ENCODE data around the gene CEP70. TPM values are rescaled to one million over a fixed set of nuclear protein-coding genes. Genes with fewer than 3 reads are reported as not detected.

Gene CEP70
- total RNA-seq, 1 experiment from 2014 or later: 64.5 TPM

- ChIA-PET POLR2A (no interaction called here), CTCF (interaction anchor here (0.8 kb wide), 1 partner anchor 470 kb away, joined by 5 read pairs; no protein-coding TSS in a partner anchor)
- Histone ChIP-seq H3K9me3 (ENCODE audit: control insufficient read depth, insufficient read depth, low read depth, low read length) (no peaks in the 10 kb centered on the region), H3K27me3 (ENCODE audit: control insufficient read depth, insufficient read depth, low read length) (no peaks in the 10 kb centered on the region), H3K36me3 (ENCODE audit: control insufficient read depth, insufficient read depth, low read length) (no peaks in the 10 kb centered on the region), H3K4me1 (ENCODE audit: control insufficient read depth, insufficient read depth, low read length) (no peaks in the 10 kb centered on the region), H3K4me3 (ENCODE audit: low read depth in 2 of 2, low read length in 2 of 2) (no peak overlapping the region), H3K27ac (ENCODE audit: low read length) (no peak overlapping the region)
- DNase-seq (ENCODE audit: low read depth, low spot score) (no peak), ATAC-seq (no peak)
- TF ChIP-seq, protein P1, sequence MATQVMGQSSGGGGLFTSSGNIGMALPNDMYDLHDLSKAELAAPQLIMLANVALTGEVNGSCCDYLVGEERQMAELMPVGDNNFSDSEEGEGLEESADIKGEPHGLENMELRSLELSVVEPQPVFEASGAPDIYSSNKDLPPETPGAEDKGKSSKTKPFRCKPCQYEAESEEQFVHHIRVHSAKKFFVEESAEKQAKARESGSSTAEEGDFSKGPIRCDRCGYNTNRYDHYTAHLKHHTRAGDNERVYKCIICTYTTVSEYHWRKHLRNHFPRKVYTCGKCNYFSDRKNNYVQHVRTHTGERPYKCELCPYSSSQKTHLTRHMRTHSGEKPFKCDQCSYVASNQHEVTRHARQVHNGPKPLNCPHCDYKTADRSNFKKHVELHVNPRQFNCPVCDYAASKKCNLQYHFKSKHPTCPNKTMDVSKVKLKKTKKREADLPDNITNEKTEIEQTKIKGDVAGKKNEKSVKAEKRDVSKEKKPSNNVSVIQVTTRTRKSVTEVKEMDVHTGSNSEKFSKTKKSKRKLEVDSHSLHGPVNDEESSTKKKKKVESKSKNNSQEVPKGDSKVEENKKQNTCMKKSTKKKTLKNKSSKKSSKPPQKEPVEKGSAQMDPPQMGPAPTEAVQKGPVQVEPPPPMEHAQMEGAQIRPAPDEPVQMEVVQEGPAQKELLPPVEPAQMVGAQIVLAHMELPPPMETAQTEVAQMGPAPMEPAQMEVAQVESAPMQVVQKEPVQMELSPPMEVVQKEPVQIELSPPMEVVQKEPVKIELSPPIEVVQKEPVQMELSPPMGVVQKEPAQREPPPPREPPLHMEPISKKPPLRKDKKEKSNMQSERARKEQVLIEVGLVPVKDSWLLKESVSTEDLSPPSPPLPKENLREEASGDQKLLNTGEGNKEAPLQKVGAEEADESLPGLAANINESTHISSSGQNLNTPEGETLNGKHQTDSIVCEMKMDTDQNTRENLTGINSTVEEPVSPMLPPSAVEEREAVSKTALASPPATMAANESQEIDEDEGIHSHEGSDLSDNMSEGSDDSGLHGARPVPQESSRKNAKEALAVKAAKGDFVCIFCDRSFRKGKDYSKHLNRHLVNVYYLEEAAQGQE (IDR thresholded peaks at IDR 0.05; ENCODE audit: insufficient read depth in 1 of 2, low read depth in 2 of 2, low read length in 1 of 2): no peak
- TF ChIP-seq CTCF (IDR thresholded peaks at IDR 0.05) (no peak), POLR2AphosphoS5 (IDR thresholded peaks at IDR 0.05; ENCODE audit: low read depth, low read length) (no peak), TCF7L2 (IDR thresholded peaks at IDR 0.05; ENCODE audit: low read depth, low read length) (no peak), SIN3A (IDR thresholded peaks at IDR 0.05; ENCODE audit: borderline replicate concordance, insufficient read depth, low read depth, low read length) (no peak)
- intact Hi-C loops (cut with micrococcal nuclease; ENCODE audit: unreplicated experiment) (no loop called here), in situ Hi-C loops (cut with HindIII; ENCODE audit: low pct_unique_long_range_greater_than_20kb, low sequenced_read_pairs) (no loop called here)
- BruUV-seq (replicated peaks): no TSS peak
Observed at GRCh38 chr3:138445236-138445635, 148.8 kb downstream of the CEP70 start.

Other genes with a start within 250 kb of the CEP70 start
- 14.2 TPM for gene MRAS, start 245.7 kb downstream of the CEP70 start, total RNA-seq (2021; ENCODE audit: unreplicated experiment)
- 2.6 TPM for gene ESYT3, start 159.6 kb downstream of the CEP70 start, total RNA-seq (2021; ENCODE audit: unreplicated experiment)
- gene FAIM, start 14.5 kb upstream of the CEP70 start, total RNA-seq (2021; ENCODE audit: unreplicated experiment): 18.8 TPM
- gene PIK3CB, start 240.7 kb upstream of the CEP70 start, total RNA-seq (2021; ENCODE audit: unreplicated experiment): 73.9 TPM